IMR-90 (cell line): ENCODE measurements around the gene MRPL34. TPM values are rescaled to one million over a fixed set of nuclear protein-coding genes. Genes with fewer than 3 reads are reported as not detected.
A peak's percentile ranks its signal among the peaks of the same experiment; 100 is the strongest.

Source experiments
- ATAC-seq: fragments of 200-7000 bp; cut with Tn5 transposase; 2 replicates; pipeline ENCODE4 v1.9.1; 2020; ENCODE audit warnings: low read depth, mild to moderate bottlenecking, moderate library complexity
- BruUV-seq: library from RNA; stranded (reverse); fragments of 400-500 nt; replicated peaks from 2 replicates; lab custom pipeline; 2021; lab: Mats Ljungman, UMichigan
- CTCF ChIA-PET: fragments of 300-600 bp; formaldehyde crosslinking; extraction: SDS; loops from one replicate; lab custom pipeline; 2021; ENCODE audit warnings: antibody characterized with exemption; lab: Yijun Ruan, JAX
- POLR2A ChIA-PET: fragments of 300-600 bp; sonication (Branson Sonifier 250); formaldehyde crosslinking; loops from one replicate; lab custom pipeline; 2022; ENCODE audit warnings: antibody characterized with exemption; ENCODE audit not compliant: unreplicated experiment; lab: Charles Lee
- DNase-seq: peaks from one replicate; pipeline ENCODE4 v3.0.0; 2013
- H2AFZ ChIP-seq: replicated peaks from 2 replicates; pipeline ENCODE3; 2013; ENCODE audit warnings: low read length, mild to moderate bottlenecking; ENCODE audit not compliant: poor library complexity
- H2AK5ac ChIP-seq: 2 replicates; pipeline ENCODE4 v1.6.1; 2013; ENCODE audit warnings: low read depth, low read length, inconsistent platforms
- H2AK9ac ChIP-seq: replicated peaks from 2 replicates; pipeline ENCODE3; 2013; ENCODE audit warnings: mild to moderate bottlenecking, low read depth, low read length, moderate library complexity; ENCODE audit not compliant: poor library complexity
- H2BK120ac ChIP-seq: 2 replicates; pipeline ENCODE4 v1.6.1; 2013; ENCODE audit warnings: low read depth, low read length, inconsistent platforms
- H2BK15ac ChIP-seq: 3 replicates; pipeline ENCODE4 v1.6.1; 2013; ENCODE audit warnings: low read depth, low read length, inconsistent platforms
- H2BK20ac ChIP-seq: 2 replicates; pipeline ENCODE4 v1.6.1; 2013; ENCODE audit warnings: low read depth, mild to moderate bottlenecking, inconsistent platforms, low read length, moderate library complexity
- H2BK5ac ChIP-seq: 2 replicates; pipeline ENCODE4 v1.6.1; 2013; ENCODE audit warnings: mild to moderate bottlenecking, low read depth, low read length, inconsistent platforms; ENCODE audit not compliant: poor library complexity, severe bottlenecking
- H3K14ac ChIP-seq: replicated peaks from 2 replicates; pipeline ENCODE4 v1.6.1; 2013; ENCODE audit warnings: low read depth, low read length, inconsistent platforms
- H3K18ac ChIP-seq: 2 replicates; pipeline ENCODE4 v1.6.1; 2013; ENCODE audit warnings: low read depth, low read length, control low read depth
- H3K23ac ChIP-seq: 2 replicates; pipeline ENCODE4 v1.6.1; 2013; ENCODE audit warnings: low read depth, low read length, inconsistent platforms
- H3K27ac ChIP-seq: 2 replicates; pipeline ENCODE4 v1.5.1; 2013; ENCODE audit warnings: mild to moderate bottlenecking, control low read depth, low read length; ENCODE audit not compliant: insufficient read depth
- H3K27me3 ChIP-seq: 2 replicates; pipeline ENCODE4 v1.6.1; 2013; ENCODE audit warnings: low read length; ENCODE audit not compliant: control insufficient read depth, insufficient read depth
- H3K36me3 ChIP-seq: 2 replicates; pipeline ENCODE4 v1.6.1; 2013; ENCODE audit warnings: low read length, mixed read lengths; ENCODE audit not compliant: control insufficient read depth, insufficient read depth
- H3K4ac ChIP-seq: 2 replicates; pipeline ENCODE4 v1.6.1; 2013; ENCODE audit warnings: low read depth, low read length, inconsistent platforms
- H3K4me1 ChIP-seq: 2 replicates; pipeline ENCODE4 v1.6.1; 2013; ENCODE audit warnings: low read length, mixed read lengths; ENCODE audit not compliant: control insufficient read depth, insufficient read depth
- H3K4me2 ChIP-seq: 2 replicates; pipeline ENCODE4 v1.6.1; 2013; ENCODE audit warnings: low read depth, mild to moderate bottlenecking, control low read depth, low read length, moderate library complexity
- H3K4me3 ChIP-seq: 2 replicates; pipeline ENCODE4 v1.5.1; 2013; ENCODE audit warnings: low read depth, mild to moderate bottlenecking, control low read depth, low read length, moderate library complexity; ENCODE audit not compliant: insufficient read depth
- H3K56ac ChIP-seq: 2 replicates; pipeline ENCODE4 v1.6.1; 2013; ENCODE audit warnings: low read length, inconsistent platforms; ENCODE audit not compliant: insufficient read depth; ENCODE audit errors: extremely low read depth
- H3K79me1 ChIP-seq, 2 experiments: 2 replicates each; pipeline ENCODE4 v1.6.1; 2013; ENCODE audit warnings: low read length in 2 of 2, inconsistent platforms in 1 of 2, low read depth in 1 of 2
- H3K9ac ChIP-seq: 2 replicates; pipeline ENCODE4 v1.6.1; 2013; ENCODE audit warnings: low read depth, low read length, control low read depth
- H3K9me1 ChIP-seq: 2 replicates; pipeline ENCODE4 v1.6.1; 2013; ENCODE audit warnings: low read length, inconsistent platforms; ENCODE audit not compliant: insufficient read depth
- H3K9me3 ChIP-seq: 2 replicates; pipeline ENCODE4 v1.6.1; 2013; ENCODE audit warnings: low read length; ENCODE audit not compliant: control insufficient read depth, insufficient read depth
- H4K20me1 ChIP-seq: 2 replicates; pipeline ENCODE4 v1.6.1; 2013; ENCODE audit warnings: low read length, inconsistent platforms; ENCODE audit not compliant: insufficient read depth
- H4K5ac ChIP-seq: 2 replicates; pipeline ENCODE4 v1.6.1; 2013; ENCODE audit warnings: mild to moderate bottlenecking, low read depth, low read length, control low read depth
- H4K8ac ChIP-seq, 2 experiments: 2 replicates each; pipeline ENCODE4 v1.6.1; 2013; ENCODE audit warnings: low read depth in 2 of 2, low read length in 2 of 2, control low read depth in 1 of 2, inconsistent platforms in 1 of 2
- H4K91ac ChIP-seq: 2 replicates; pipeline ENCODE4 v1.6.1; 2013; ENCODE audit warnings: low read depth, low read length, inconsistent platforms; ENCODE audit not compliant: insufficient read depth
- CHD1 ChIP-seq: IDR thresholded peaks from 2 replicates; pipeline ENCODE4 v1.6.1; 2012; ENCODE audit warnings: low read depth, low read length, improper control_type of control experiment
- ELK1 ChIP-seq: fragments of 150-350 bp; IDR thresholded peaks from 2 replicates; pipeline ENCODE4 v1.6.1; 2016; ENCODE audit warnings: low read depth, mild to moderate bottlenecking, low read length, moderate library complexity, borderline replicate concordance
- FOS ChIP-seq: fragments of 150-350 bp; IDR thresholded peaks from 2 replicates; pipeline ENCODE4 v1.6.1; 2016; ENCODE audit warnings: low read depth, low read length
- MAZ ChIP-seq: IDR thresholded peaks from 2 replicates; pipeline ENCODE4 v1.6.1; 2012; ENCODE audit warnings: low read depth, mild to moderate bottlenecking, low read length, improper control_type of control experiment, moderate library complexity, borderline replicate concordance
- POLR2A ChIP-seq: IDR thresholded peaks from 2 replicates; pipeline ENCODE4 v1.6.1; 2012; ENCODE audit warnings: mild to moderate bottlenecking, low read depth, low read length
- RAD21 ChIP-seq: IDR thresholded peaks from 2 replicates; pipeline ENCODE4 v1.6.1; 2012; ENCODE audit warnings: low read length, improper control_type of control experiment
- RFX5 ChIP-seq: IDR thresholded peaks from 2 replicates; pipeline ENCODE4 v1.8.0; 2012; ENCODE audit warnings: low read depth, mild to moderate bottlenecking, low read length, moderate library complexity
- SMC3 ChIP-seq: fragments of 150-350 bp; IDR thresholded peaks from 2 replicates; pipeline ENCODE4 v1.6.1; 2016; ENCODE audit warnings: low read depth, mild to moderate bottlenecking, antibody characterized with exemption, low read length, moderate library complexity
- USF2 ChIP-seq: fragments of 150-350 bp; IDR thresholded peaks from 2 replicates; pipeline ENCODE4 v1.6.1; 2017; ENCODE audit warnings: mild to moderate bottlenecking, antibody characterized with exemption, low read length, low read depth
- WGBS, 2 experiments: methylation state at CpG; one replicate each; pipeline versions ENCODE4 v1.1.5 to v1.1.7; 2013; ENCODE audit warnings: missing lambda C conversion rate in 2 of 2; ENCODE audit not compliant: insufficient read length in 1 of 2; ENCODE audit errors: extremely low coverage in 2 of 2; 5-methylcytosine and 5-hydroxymethylcytosine counted together
- dilution Hi-C: fragments of 300-500 bp; cut with HindIII; formaldehyde crosslinking; loops from one replicate; pipeline ENCODE4 v1.14.3; 2018; ENCODE audit warnings: low sequenced_read_pairs; ENCODE audit not compliant: unreplicated experiment
- in situ Hi-C: fragments of 300-500 bp; cut with MboI; formaldehyde crosslinking; loops from 3 replicates; pipeline ENCODE4 v1.14.3; 2019; ENCODE audit warnings: low sequenced_read_pairs, inconsistent platforms, mixed read lengths
- intact Hi-C: fragments of 100-400 bp; cut with micrococcal nuclease; formaldehyde crosslinking; loops from 2 replicates; pipeline ENCODE4 v1.10.0; 2022
- polyA plus RNA-seq, 3 experiments: library from polyadenylated mRNA; depleted of rRNA; stranded (reverse); fragments of >200 nt; gene quantifications; 2 replicates each; pipeline ENCODE4 v1.2.3, GENCODE V29; 2012; ENCODE audit warnings: low replicate concordance in 1 of 3
- total RNA-seq: library from RNA; depleted of rRNA; stranded (reverse); fragments of >200 nt; gene quantifications from 2 replicates; pipeline ENCODE4 v1.2.3, GENCODE V29; 2012

The MRPL34 gene
- total and polyA plus RNA-seq, 2 of the 4 experiments (the other 2 are of a cell fraction) = 7.3 to 37.0 TPM

GRCh38 chr19:17294051-17294891, 11.4 kb upstream of the MRPL34 start:
- BruUV-seq = no TSS peak
- Histone ChIP-seq H3K4me2 (no peak overlapping the region), H2BK120ac (no peak overlapping the region), H3K56ac (no peak overlapping the region), H2BK5ac (no peak overlapping the region), H2AK9ac (peak overlapping the region; percentile 6), H3K36me3 (peaks cover 11% of the 10 kb centered on the region), H4K91ac (no peak overlapping the region), H2BK20ac (no peak overlapping the region), H3K4me1 (peaks cover 2% of the 10 kb centered on the region; the same call in 1 of the 2 replicates), H2AFZ (no peak overlapping the region), H4K8ac (no peak overlapping the region), H3K9me1 (peaks cover 4% of the 10 kb centered on the region), H3K79me1 (peaks cover 0 to 24% of the 10 kb centered on the region in 2 experiments; a peak in 3 of 4 replicates), H3K4ac (no peak overlapping the region), H4K20me1 (0 out of 2 replicates have a peak, but pooled peaks cover 3% of the 10 kb centered on the region), H3K9ac (no peak overlapping the region), H2BK15ac (no peak overlapping the region), H3K9me3 (peaks cover 4% of the 10 kb centered on the region), H3K27ac (no peak overlapping the region), H3K23ac (no peak overlapping the region), H4K5ac (no peak overlapping the region), H3K27me3 (no peaks in the 10 kb centered on the region), H2AK5ac (peak overlapping the region; percentile 23; the same call in 1 of the 2 replicates), H3K4me3 (no peak overlapping the region), H3K14ac (no peak overlapping the region), H3K18ac (no peak overlapping the region)
- in situ Hi-C loops (no loop called here), dilution Hi-C loops (no loop called here), intact Hi-C loops (no loop called here)
- TF ChIP-seq MAZ (no peak), FOS (no peak), POLR2A (no peak), USF2 (no peak), CHD1 (no peak), RAD21 (no peak), ELK1 (no peak), SMC3 (no peak), RFX5 (no peak)
- WGBS, 2 experiments = 78% methylated on average over 33 of the region's 48 CpGs; no CpG with 5 or more reads in 1 of the 2 experiments
- DNase-seq (no peak), ATAC-seq (no peak)
- ChIA-PET POLR2A (no interaction called here), CTCF (no interaction called here)
